NAMALWA (cell line): ENCODE measurements around the gene COL11A1.
"Not testable (repeated sequence)": the region's sequence is repeated elsewhere in the genome, so short reads cannot be mapped to it uniquely, and the experiment has no call there.

Source experiments
- DNase-seq: peaks from one replicate; pipeline ENCODE4 v3.0.0-alpha.2; 2015; ENCODE audit warnings: low spot score

COL11A1 gene

DNA sequence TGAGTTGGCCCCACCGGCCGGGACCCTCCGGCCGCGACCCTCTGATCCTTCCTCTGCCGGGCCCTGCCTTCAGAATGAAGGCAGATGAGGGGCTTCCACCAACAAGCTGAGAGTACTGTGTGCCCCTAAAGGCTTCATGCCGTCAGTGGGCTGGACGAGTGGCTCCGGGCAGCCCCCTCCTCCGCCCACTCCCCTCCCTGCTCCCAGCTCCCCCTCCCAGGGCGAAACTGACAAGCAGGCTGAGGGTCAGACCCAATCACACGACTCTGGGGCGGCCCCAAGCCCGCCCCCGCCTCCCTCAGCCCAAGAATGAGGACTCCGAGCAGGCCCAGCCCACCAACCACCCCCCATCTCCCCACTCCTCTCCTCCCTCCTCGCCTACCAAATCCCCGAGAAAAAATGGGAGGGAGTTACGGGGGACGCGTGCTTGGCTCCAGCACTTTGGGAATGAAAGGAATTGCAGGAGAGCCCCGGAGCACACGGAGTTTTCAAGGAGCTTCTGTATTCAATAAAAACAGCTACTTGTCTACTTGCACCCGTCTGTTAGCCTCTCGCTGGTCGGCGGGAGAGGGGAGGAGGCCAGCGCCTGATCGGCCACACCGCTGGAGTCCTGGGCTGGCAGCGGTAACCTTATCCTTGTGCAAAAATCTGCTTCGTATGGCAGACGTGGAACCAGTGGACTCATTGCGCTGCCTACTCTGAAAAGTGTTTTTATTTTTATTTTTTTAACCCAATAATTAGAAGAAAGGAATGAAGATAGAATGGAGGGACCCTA is at the start of gene COL11A1:
TSS of gene COL11A1 (minus strand) at position 147 of the 775 bp plus-strand sequence. CDS start 344 bp downstream, outside the sequence.
- DNase-seq = no peak

DNA sequence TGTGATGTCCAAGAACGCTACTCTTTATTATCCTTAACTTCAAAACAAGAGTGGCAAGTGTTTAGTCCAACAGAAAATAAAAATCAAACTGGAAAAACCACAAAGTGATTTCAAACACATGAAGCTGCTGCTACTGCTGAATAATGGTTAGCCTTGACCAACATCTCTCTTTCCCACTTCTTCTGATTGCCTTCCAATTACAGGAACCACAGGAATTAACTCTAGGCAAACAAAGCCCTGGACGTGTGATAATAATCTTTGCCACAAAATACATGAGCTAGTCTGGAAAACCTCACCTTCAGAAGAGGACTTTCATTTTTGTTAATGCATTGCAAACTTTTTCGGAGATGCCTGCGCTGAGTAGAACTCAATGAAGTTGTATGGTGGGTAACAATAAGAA is 48.6 kb upstream of the COL11A1 start:
- DNase-seq = no peak

- no peak for DNase-seq
These were observed 37.8 kb upstream of the COL11A1 start for GRCh38 chr1:103146166-103146565.

- DNase-seq = no peak
These were observed 37.1 kb upstream of the COL11A1 start for GRCh38 chr1:103145449-103145848.

DNA sequence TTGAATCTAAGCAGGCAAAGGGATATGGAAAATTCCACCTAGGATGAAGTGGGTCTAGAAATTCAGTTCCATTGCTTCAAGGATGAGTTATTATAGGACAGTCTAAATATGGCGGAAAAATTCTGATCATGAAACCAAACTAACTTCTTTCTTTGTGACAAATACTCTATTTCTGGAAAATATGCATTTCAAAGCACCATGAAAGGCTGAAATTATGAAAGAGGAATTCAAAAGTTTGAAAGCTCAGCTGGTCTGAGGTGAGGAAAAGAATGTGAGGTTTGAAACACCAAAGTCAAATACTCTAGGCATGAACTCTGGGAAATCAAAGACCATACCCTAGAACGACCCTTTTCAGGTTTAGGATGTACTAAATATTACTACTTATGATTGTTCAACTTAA is 36.4 kb upstream of the COL11A1 start:
- no peak for DNase-seq

DNA sequence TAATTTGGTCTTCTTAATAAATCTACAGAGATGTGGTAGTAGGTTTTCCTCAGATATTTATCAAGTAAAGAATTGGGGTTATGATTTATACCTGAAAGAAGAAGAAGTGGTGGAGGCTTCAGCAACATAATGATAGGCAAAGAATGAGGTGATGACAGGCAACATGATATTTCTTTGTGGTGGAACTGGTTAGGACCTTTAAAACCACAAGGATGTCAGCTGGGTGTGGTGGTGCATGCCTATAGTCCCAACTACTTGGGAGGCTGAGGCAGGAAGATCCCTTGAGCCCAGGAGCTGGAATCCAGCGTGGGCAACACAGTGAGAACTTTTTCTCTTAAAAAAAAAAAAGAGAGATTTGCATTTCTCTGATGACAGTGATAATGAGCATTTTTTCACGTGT is 34.1 kb upstream of the COL11A1 start:
- DNase-seq = no peak

DNA sequence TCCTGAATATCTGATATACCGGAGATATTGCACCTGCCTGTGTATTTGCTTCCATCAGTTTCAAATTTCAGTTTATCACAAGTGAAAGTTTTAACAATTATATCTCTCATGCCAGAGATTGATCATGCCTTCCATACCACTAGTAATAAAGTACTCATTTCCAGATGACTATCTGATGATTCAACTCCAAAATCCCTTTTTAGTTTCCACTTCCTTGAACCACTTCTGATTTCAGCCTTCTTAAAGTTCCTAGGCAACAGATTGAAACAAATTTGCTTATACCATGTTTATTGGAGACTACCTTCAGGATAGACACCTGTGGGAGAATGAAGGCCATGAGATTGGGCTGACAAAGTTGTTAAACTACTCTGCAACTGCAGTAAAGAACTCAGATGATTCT is 21.5 kb upstream of the COL11A1 start:
- no peak for DNase-seq

- no peak for DNase-seq
These were observed 20.9 kb upstream of the COL11A1 start for GRCh38 chr1:103129255-103129654.

DNA sequence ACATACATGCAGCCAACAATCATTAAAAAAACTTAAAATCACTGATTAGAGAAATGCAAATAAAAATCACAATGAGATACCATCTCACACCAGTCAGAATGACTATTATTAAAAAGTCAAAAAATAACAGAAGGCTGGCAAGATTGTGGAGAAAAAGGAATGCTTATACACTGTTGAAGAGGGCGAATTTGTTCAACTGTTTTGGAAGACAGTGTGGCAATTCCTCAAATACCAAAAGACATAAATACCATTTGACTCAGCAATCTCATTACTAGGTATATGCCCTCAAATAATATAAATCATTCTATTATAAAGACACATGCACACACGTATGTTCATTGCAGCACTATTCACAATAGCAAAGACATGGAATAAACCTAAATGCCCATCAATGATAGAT is 19.9 kb upstream of the COL11A1 start:
- not testable (repeated sequence) for DNase-seq

DNA sequence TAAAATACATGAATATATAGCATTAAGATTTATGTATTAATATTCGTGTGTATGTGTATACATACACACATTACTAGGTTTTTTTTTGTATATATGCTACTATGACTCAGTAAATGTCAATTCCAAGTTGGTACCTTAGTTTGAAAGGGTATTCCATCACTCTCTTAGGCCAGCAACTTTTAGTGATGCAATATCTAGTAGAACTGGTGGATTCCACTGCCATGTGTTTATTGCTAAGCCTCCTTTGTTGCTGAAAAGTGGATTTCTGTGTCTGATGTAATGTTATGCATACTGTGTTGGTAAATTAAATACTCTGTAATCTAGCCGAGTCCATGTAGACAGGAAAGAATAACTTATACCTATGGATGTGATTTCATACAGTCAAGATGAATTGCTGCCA is 16.9 kb upstream of the COL11A1 start:
- DNase-seq = no peak

DNA sequence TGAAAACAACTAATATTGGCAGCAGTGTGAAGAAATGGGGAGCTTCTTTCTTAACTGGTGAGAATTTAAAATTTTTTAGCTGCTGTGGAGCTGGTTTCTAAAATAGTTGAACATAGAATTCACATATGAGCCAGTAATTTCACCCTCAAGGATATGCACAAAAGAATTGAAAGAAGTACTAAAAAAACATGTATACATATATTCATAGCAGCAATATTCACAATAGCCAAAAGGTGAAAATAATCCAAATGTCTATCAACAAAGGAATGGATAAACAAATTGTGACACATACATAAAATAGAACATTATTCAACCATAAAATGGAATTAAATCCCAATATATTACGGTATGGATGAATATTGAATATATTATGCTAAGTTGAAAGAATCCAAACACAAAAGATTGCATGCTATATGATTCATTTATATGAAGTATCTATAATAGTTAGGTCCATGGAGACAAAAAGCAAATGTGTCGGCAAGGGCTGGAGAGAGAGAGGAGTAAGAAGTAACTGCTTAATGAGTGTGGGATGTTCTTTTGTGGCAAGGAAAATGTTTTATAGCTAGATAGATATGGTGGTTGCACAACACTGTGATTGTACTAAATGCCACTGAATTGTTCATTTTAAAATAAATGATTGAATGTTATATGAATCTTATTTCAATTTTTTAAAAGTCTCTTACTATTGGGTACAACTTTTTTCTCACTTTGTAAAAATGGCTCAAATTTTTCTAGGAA is 14.8 kb upstream of the COL11A1 start:
- DNase-seq = no peak

DNA sequence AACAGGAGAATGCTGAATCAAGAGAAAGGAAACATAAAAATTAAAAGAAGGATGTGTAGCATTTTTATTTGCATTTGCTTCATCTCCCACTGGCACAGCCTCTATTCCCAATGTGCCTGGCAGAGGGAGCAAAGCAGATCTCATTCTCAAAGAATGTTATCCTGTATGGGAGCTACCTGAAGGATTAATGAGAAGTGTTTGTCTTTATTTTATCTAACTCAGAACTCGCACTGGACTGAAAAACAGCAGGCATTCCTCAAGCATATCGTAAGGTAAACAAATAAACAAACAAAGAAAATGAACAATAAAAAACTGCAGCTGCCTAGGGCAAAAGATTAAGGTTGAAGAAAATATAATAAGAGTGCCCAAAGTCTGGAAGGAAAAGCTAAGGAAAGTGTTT is 12.7 kb upstream of the COL11A1 start:
- no peak for DNase-seq

DNA sequence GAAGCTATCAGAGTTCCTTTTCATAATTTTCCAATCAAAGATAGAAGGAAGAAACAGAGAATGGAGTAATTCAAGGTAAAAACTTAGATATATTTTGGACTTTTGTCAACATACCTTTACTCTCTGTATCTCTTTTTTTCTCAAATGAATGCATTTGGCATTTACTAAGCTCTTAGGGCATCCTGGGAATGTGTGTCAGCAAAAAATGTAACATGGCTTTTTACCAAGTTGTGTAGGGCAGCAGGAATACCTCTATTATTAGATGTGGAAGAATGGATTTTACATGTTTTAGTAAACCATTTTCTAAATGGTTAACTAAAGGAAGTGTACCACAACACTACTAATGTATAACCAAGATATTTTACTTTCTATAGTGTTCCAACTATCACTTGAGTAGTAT is 4.2 kb upstream of the COL11A1 start:
- no peak for DNase-seq

GRCh38 chr1:103111926-103112325 is 3.6 kb upstream of the COL11A1 start:
- no peak for DNase-seq

DNA sequence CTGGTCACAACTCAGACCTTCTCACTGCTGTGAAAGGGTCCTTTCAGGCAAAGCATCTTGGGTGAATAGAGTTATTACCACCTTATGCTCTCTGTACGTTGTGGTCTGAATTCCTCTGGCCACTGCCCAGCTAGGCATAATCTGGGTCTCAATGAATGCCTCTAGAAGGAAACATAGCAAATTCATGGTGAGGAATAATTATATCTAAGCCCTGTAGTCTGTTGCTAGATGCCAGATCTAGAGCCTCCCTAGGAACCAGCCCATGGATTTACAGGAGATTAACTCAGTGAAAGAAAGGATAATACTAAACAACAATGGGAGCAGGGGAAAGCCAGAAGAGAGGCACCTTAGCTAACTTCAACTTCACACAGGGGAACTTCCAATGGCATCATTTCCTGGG is 2.4 kb upstream of the COL11A1 start:
- no peak for DNase-seq

GRCh38 chr1:103109311-103109920 is 1.1 kb upstream of the COL11A1 start:
- no peak for DNase-seq

- no peak for DNase-seq
These were observed 464 bp downstream of the COL11A1 start for GRCh38 chr1:103107741-103108375.

- peak; percentile 50 for DNase-seq
These were observed 1.6 kb downstream of the COL11A1 start for GRCh38 chr1:103106426-103107341.

DNA sequence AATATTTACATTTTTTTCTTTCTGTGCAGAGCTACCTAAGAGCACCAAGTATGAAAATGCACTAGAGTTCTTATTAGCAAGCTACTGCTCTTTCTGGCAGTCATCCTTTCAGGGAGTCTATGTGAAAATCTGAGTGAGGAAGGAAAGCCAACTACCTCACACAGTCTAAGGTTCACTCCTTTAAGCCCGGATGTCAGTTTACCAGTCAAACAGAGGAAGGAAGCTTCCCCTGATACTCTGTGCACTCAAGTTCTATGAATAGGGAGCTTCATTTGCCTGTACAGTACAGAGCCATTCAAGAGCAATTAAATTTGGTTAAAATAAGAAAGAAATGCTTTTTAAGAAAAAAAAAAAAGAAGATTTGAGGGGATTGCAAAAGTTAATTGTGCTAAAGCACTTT is 6.9 kb downstream of the COL11A1 start:
- no peak for DNase-seq

GRCh38 chr1:103089221-103089620 is 19.1 kb downstream of the COL11A1 start:
- no peak for DNase-seq

GRCh38 chr1:103087256-103087655 is 21.1 kb downstream of the COL11A1 start:
- DNase-seq = no peak

GRCh38 chr1:103084181-103084580 is 24.1 kb downstream of the COL11A1 start:
- no peak for DNase-seq
